ENCODE measurements around the gene STIM2. TPM values are rescaled to one million over a fixed set of nuclear protein-coding genes. Genes with fewer than 3 reads are reported as not detected.
"Not testable (repeated sequence)": the region's sequence is repeated elsewhere in the genome, so short reads cannot be mapped to it uniquely, and the experiment has no call there.

Gene STIM2
- total and polyA plus RNA-seq, 7 donors: 2.4 to 8.4 (median 4.9) TPM

- WGBS, 3 donors: 56 to 82% (median 61%) methylated on average over 3 of the region's 3 CpGs
- no peak for TF ChIP-seq CTCF (IDR thresholded peaks at IDR 0.05)
- Histone ChIP-seq H3K4me3 (no peak overlapping the region), H3K9me3 (no peaks in the 10 kb centered on the region), H3K27me3 (ENCODE audit: insufficient read depth in 3 of 3, low read length in 2 of 3) (no peaks in the 10 kb centered on the region), H3K4me1 (peaks cover 13% of the 10 kb centered on the region), H3K36me3 (ENCODE audit: insufficient read depth in 1 of 2, low read depth in 1 of 2) (no peaks in the 10 kb centered on the region), H3K27ac (no peak overlapping the region)
- ATAC-seq: no peak
- intact Hi-C loops (cut with DNase I): no loop called here
- no peak for DNase-seq
Observed at GRCh38 chr4:26892480-26893150, 32.0 kb downstream of the STIM2 start.

GRCh38 chr4:26893491-26893890, 32.9 kb downstream of the STIM2 start:
- peaks cover 13% of the 10 kb centered on the region for H3K4me1 ChIP-seq
- no peak for TF ChIP-seq CTCF (IDR thresholded peaks at IDR 0.05)
- DNase-seq (no peak), ATAC-seq (no peak)
- H3K27ac ChIP-seq: no peak overlapping the region
- H3K4me3 ChIP-seq: no peak overlapping the region
- intact Hi-C loops (cut with DNase I): no loop called here
- 37 to 59% (median 43%) methylated on average over 2 of the region's 2 CpGs for WGBS, 3 donors
- no peaks in the 10 kb centered on the region for H3K27me3 ChIP-seq (ENCODE audit: insufficient read depth in 3 of 3, low read length in 2 of 3)
- no peaks in the 10 kb centered on the region for H3K9me3 ChIP-seq
- no peaks in the 10 kb centered on the region for H3K36me3 ChIP-seq (ENCODE audit: insufficient read depth in 1 of 2, low read depth in 1 of 2)

DNA sequence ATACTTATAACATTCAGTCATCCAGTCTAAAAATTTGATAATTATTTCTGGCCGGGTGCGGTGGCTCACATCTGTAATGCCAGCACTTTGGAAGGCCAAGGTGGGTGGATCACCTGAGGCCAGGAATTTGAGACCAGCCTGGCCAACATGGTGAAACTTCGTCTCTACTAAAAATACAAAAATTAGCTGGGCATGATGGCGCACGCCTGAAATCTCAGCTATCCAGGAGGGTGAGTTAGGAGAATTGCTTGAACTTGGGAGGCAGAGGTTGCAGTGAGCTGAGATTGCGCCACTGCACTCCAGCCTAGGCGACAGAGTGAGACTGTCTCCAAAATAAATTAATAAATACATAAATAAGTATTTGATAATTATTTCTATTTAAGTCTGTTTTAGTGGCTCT, 34.2 kb downstream of the STIM2 start:
- peaks cover 14% of the 10 kb centered on the region for H3K4me1 ChIP-seq
- H3K9me3 ChIP-seq; H3K4me3 ChIP-seq; intact Hi-C loops (cut with DNase I); H3K27ac ChIP-seq; DNase-seq; ATAC-seq; H3K27me3 ChIP-seq (ENCODE audit: insufficient read depth in 3 of 3, low read length in 2 of 3); H3K36me3 ChIP-seq (ENCODE audit: insufficient read depth in 1 of 2, low read depth in 1 of 2): not testable (repeated sequence)
- 78 to 82% (median 79%) methylated on average over 7 of the region's 7 CpGs for WGBS, 3 donors

DNA sequence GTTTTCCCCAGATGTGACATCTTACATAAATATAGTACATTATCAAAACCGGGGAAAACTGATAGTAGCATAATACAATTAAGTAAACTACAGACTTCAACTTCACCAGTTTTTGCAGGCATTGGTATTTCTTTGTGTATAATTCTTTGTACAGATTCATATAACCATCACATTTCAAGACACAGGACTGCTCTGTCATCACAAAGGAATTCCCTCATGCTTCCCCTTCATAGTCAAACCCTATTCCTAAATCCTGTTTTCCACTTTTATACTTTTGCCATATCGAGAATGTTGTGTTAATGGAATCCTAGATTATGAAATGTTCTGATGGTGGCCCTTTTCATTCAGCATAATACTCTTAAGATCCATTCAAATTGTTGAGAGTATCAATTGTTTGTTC, 36.0 kb downstream of the STIM2 start:
- H3K36me3 ChIP-seq (ENCODE audit: insufficient read depth in 1 of 2, low read depth in 1 of 2): no peaks in the 10 kb centered on the region
- peaks cover 18% of the 10 kb centered on the region for H3K4me1 ChIP-seq
- 85 to 95% (median 85%) methylated on average over 2 of the region's 2 CpGs for WGBS, 3 donors
- H3K27ac ChIP-seq: no peak overlapping the region
- no peaks in the 10 kb centered on the region for H3K27me3 ChIP-seq (ENCODE audit: insufficient read depth in 3 of 3, low read length in 2 of 3)
- no peak for ATAC-seq
- no peaks in the 10 kb centered on the region for H3K9me3 ChIP-seq
- TF ChIP-seq CTCF (IDR thresholded peaks at IDR 0.05): no peak
- H3K4me3 ChIP-seq: no peak overlapping the region
- intact Hi-C loops (cut with DNase I): no loop called here
- DNase-seq: no peak

DNA sequence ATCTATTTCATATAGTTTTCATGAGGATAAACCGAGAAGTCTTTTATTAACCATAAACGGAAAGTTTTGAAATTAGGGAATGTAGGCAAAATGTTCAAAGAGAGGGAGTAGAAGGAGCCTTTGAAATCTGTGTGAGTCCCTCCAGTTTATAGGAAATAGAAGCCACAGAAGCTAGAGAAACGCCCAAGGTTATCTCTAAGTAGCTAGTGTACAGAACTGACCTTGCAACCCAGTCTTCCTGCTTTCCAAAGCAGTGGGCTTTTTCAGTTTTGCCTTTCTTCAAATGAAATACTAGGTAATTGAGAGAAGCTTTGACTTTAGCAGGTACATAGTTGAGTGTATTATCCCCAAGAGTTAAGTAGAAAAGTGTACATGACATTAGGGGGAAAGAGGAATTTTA, 39.4 kb downstream of the STIM2 start:
- Histone ChIP-seq H3K27ac (no peak overlapping the region), H3K4me3 (no peak overlapping the region), H3K4me1 (peaks cover 5% of the 10 kb centered on the region), H3K27me3 (ENCODE audit: insufficient read depth in 3 of 3, low read length in 2 of 3) (no peaks in the 10 kb centered on the region), H3K9me3 (no peaks in the 10 kb centered on the region), H3K36me3 (ENCODE audit: insufficient read depth in 1 of 2, low read depth in 1 of 2) (no peaks in the 10 kb centered on the region)
- DNase-seq (no peak), ATAC-seq (no peak)
- 59 to 78% (median 68%) methylated on average over 3 of the region's 3 CpGs for WGBS, 3 donors
- no peak for TF ChIP-seq CTCF (IDR thresholded peaks at IDR 0.05)
- intact Hi-C loops (cut with DNase I): no loop called here

Data from psoas muscle (tissue), 8 donors.